Activated effector memory CD4-positive, alpha-beta T cell treated with Interleukin-2 at 50 U/mL for 16 hours (primary cell): ENCODE results near the gene FBXO15.

Experiments
- DNase-seq: peaks from one replicate; pipeline ENCODE4 v3.0.0-alpha.2; 2020

FBXO15 gene

GRCh38 chr18:74050807-74051206, 96.8 kb downstream of the FBXO15 start:
- no peak for DNase-seq

- peak; percentile 25 for DNase-seq
Observed at GRCh38 chr18:74040459-74041332, 106.9 kb downstream of the FBXO15 start.

GRCh38 chr18:74040008-74040407, 107.6 kb downstream of the FBXO15 start:
- no peak for DNase-seq

- no peak for DNase-seq
Observed at GRCh38 chr18:74029161-74029560, 118.5 kb downstream of the FBXO15 start.
